Mucosa of descending colon (tissue), 3 donors: ENCODE measurements around the gene FAM114A2. TPM values are rescaled to one million over a fixed set of nuclear protein-coding genes. Genes with fewer than 3 reads are reported as not detected.

Experiments
- ATAC-seq: fragments of 200-7000 bp; cut with Tn5 transposase; one replicate; pipeline ENCODE4 v1.9.1; 2020; ENCODE audit warnings: mild to moderate bottlenecking, moderate library complexity
- DNase-seq, 3 donors: peaks; one replicate each; pipeline ENCODE4 v3.0.0-alpha.2; 2020
- H3K36me3 ChIP-seq: fragments of 200-600 bp; one replicate; pipeline ENCODE4 v1.8.0; 2021; ENCODE audit warnings: low read depth, mild to moderate bottlenecking
- H3K4me1 ChIP-seq: fragments of 200-600 bp; one replicate; pipeline ENCODE4 v1.8.0; 2021; ENCODE audit warnings: low read depth, mild to moderate bottlenecking
- H3K4me3 ChIP-seq: fragments of 200-600 bp; one replicate; pipeline ENCODE4 v1.8.0; 2021; ENCODE audit warnings: mild to moderate bottlenecking
- H3K9me3 ChIP-seq: fragments of 200-600 bp; one replicate; pipeline ENCODE4 v1.8.0; 2021; ENCODE audit warnings: mild to moderate bottlenecking
- intact Hi-C, 2 donors: fragments of 100-400 bp; cut with DNase I in 1 of 2; cut with micrococcal nuclease in 1 of 2; formaldehyde crosslinking; loops; one replicate each; pipeline versions ENCODE4 v1.11.0 to v1.11.1; 2022; cut with DNase I, micrococcal nuclease
- total RNA-seq, 3 donors: library from RNA; stranded (reverse); fragmentation: NEBNext Ultra II Directional in 2 of 3; extraction: Animal tissue kit (Norgen Biotek cat#: 25700) in 2 of 3; gene quantifications; one replicate each; pipeline versions ENCODE4 v1.2.1 to v1.2.4, GENCODE V29; 2021 to 2023
- TF ChIP-seq, protein P1 (sequence below): fragments of 200-600 bp; IDR thresholded peaks from one replicate; pipeline ENCODE4 v1.8.0; 2022; ENCODE audit warnings: antibody characterized with exemption, mild to moderate bottlenecking
- donor health status: DM: no; HTN: no; CAD: no; lungs with moderate emphysema.
- donor health status: DM: no; HTN: no; CAD: no.
- donor health status: DM: no; HTN: yes; CAD: no.

FAM114A2 gene
- total RNA-seq, 3 donors from 2014 or later, result 20.1 to 40.9 (median 21.6) TPM

DNA sequence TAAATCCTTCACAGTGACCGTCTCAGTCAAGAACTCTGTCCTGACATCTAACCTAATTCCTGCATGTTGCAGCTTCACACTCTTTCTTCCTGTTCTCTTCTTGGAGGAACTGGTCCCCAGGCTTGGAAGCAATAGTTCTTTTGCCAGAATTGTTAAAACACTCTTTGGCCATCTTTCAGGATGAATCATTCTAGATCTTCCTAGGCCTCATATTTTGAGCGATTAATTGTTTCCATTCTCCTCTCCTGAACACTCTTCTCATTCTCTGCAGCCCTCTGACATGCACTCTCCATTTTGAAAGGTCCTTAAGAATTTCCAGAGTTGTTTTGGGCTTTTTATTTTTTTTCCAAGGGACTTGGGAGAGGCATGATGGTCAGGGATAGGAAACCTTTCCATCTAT, 85.8 kb downstream of the FAM114A2 start:
- no peak for ATAC-seq

DNA sequence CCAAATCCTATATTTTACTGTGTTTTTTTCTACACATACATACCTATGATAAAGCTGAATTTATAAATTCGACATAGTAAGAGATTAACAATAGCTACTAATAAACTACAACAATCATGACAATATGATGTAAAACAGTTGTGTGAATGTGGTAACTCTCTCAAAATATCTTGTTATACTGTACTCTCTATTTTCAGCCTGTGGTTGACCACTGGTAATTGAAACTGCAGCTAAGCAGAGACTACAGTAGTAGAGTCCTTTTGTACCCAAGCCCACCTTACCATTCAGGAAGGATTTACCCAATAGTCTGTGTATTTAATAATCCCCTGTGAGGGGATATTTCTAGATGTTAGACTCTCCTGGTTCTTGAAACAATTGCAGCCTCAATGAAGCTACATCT, 86.7 kb downstream of the FAM114A2 start:
- no peaks in the 10 kb centered on the region for H3K9me3 ChIP-seq
- no peaks in the 10 kb centered on the region for H3K36me3 ChIP-seq
- no peak overlapping the region for H3K4me3 ChIP-seq
- DNase-seq (no peak), ATAC-seq (no peak)
- TF ChIP-seq, protein P1, sequence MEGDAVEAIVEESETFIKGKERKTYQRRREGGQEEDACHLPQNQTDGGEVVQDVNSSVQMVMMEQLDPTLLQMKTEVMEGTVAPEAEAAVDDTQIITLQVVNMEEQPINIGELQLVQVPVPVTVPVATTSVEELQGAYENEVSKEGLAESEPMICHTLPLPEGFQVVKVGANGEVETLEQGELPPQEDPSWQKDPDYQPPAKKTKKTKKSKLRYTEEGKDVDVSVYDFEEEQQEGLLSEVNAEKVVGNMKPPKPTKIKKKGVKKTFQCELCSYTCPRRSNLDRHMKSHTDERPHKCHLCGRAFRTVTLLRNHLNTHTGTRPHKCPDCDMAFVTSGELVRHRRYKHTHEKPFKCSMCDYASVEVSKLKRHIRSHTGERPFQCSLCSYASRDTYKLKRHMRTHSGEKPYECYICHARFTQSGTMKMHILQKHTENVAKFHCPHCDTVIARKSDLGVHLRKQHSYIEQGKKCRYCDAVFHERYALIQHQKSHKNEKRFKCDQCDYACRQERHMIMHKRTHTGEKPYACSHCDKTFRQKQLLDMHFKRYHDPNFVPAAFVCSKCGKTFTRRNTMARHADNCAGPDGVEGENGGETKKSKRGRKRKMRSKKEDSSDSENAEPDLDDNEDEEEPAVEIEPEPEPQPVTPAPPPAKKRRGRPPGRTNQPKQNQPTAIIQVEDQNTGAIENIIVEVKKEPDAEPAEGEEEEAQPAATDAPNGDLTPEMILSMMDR, result no peak
- intact Hi-C loops, result no loop called here
- no peaks in the 10 kb centered on the region for H3K4me1 ChIP-seq

More for the DNA sequence above, 85.8 kb downstream of the FAM114A2 start:
- Histone ChIP-seq H3K36me3 (no peaks in the 10 kb centered on the region), H3K4me1 (no peaks in the 10 kb centered on the region), H3K4me3 (no peak overlapping the region), H3K9me3 (no peaks in the 10 kb centered on the region)
- intact Hi-C loops, result no loop called here
- TF ChIP-seq, protein P1, result no peak
- DNase-seq, result no peak

DNA sequence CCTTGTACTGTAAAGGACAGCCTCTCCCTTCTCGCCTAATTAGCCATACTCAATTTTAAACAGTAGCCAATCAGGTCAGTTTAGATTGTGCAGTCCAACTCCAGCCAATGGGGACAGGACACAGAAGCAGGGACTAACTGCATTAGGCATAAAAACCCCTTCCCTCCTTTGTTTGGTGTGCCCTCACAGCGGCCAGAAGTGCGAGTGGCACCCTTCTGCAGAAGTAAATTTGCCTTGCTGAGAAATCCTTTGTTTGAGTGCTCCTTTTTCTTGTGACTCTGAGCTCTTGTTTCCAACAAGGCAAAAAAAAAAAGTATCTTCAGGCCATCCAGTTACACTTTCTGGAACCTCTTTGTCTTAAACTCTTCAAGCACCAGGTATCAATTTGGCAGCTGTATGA, 97.4 kb downstream of the FAM114A2 start:
- Histone ChIP-seq H3K36me3 (no peaks in the 10 kb centered on the region), H3K4me3 (no peak overlapping the region), H3K9me3 (peaks cover 31% of the 10 kb centered on the region), H3K4me1 (no peaks in the 10 kb centered on the region)
- intact Hi-C loops, result no loop called here
- TF ChIP-seq, protein P1, result no peak
- no peak for DNase-seq
- ATAC-seq, result no peak

Other genes with a start within 250 kb of the FAM114A2 start
- 10 to 100 TPM; 28.1 to 33.4 (median 31.5) TPM for gene MFAP3, start 57 bp upstream of the FAM114A2 start, total RNA-seq
- gene GALNT10, start 151.8 kb upstream of the FAM114A2 start, total RNA-seq, result 10 to 100 TPM; 38.5 to 51.5 (median 41.4) TPM